ENCODE results near the gene LRP4. TPM values are rescaled to one million over a fixed set of nuclear protein-coding genes. Genes with fewer than 3 reads are reported as not detected.
A peak's percentile ranks its signal among the peaks of the same experiment; 100 is the strongest.

The LRP4 gene
- total and polyA plus RNA-seq, 2 of the 13 experiments (the other 11 are each of a cell fraction or from before 2014, with no cell fraction given): 4.7 to 13.3 TPM

DNA sequence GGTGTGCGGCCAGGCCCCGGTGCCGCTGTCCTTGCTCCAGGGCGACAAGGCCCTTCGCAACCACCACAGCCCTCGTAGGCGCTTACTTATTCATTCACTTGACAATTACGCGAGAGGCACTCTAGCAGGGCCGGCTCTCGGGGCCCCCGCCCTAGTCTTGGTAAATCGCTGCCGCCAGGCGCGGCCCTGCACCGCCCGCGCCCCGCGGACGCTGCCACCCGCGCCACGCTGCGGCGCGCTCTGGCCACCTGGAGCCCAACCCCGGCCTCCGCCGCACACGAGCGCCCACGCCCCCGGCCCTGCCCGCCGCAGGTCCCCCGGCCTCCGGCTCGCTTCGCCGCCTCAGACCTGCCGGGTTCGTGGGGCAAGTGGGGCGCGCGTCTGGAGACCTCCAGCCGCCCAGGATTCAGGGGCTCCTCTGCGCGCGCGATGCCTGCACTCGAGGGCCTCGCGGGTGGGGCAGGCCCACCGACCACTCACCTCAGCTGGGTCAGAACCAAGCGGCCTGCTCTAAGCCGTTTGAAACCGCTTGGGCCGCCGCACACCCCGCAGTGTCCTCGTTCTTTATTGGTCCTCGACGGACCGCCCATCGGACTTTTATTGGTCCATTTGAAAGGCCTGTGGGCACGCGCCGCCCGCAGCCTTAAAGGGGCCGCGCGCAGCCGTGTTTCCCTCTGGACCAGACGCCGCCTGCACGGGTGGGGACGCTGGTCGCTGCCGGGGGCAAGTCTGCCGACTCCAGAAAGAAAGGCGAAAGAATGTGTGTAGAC, 72.4 kb downstream of the LRP4 start, which contains the start of gene CKAP5 (continued):
- TF ChIP-seq, protein P1, sequence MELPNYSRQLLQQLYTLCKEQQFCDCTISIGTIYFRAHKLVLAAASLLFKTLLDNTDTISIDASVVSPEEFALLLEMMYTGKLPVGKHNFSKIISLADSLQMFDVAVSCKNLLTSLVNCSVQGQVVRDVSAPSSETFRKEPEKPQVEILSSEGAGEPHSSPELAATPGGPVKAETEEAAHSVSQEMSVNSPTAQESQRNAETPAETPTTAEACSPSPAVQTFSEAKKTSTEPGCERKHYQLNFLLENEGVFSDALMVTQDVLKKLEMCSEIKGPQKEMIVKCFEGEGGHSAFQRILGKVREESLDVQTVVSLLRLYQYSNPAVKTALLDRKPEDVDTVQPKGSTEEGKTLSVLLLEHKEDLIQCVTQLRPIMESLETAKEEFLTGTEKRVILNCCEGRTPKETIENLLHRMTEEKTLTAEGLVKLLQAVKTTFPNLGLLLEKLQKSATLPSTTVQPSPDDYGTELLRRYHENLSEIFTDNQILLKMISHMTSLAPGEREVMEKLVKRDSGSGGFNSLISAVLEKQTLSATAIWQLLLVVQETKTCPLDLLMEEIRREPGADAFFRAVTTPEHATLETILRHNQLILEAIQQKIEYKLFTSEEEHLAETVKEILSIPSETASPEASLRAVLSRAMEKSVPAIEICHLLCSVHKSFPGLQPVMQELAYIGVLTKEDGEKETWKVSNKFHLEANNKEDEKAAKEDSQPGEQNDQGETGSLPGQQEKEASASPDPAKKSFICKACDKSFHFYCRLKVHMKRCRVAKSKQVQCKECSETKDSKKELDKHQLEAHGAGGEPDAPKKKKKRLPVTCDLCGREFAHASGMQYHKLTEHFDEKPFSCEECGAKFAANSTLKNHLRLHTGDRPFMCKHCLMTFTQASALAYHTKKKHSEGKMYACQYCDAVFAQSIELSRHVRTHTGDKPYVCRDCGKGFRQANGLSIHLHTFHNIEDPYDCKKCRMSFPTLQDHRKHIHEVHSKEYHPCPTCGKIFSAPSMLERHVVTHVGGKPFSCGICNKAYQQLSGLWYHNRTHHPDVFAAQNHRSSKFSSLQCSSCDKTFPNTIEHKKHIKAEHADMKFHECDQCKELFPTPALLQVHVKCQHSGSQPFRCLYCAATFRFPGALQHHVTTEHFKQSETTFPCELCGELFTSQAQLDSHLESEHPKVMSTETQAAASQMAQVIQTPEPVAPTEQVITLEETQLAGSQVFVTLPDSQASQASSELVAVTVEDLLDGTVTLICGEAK (IDR thresholded peaks at IDR 0.05): no peak
- TF ChIP-seq, protein P1 (CRISPR knock-in tag; IDR thresholded peaks at IDR 0.05): peak; percentile 78
- TF ChIP-seq, protein P2, sequence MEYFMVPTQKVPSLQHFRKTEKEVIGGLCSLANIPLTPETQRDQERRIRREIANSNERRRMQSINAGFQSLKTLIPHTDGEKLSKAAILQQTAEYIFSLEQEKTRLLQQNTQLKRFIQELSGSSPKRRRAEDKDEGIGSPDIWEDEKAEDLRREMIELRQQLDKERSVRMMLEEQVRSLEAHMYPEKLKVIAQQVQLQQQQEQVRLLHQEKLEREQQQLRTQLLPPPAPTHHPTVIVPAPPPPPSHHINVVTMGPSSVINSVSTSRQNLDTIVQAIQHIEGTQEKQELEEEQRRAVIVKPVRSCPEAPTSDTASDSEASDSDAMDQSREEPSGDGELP (IDR thresholded peaks at IDR 0.05; ENCODE audit: borderline replicate concordance, low read depth): peak; percentile 55; the same call in 1 of the 2 replicates
- TF ChIP-seq TP53 (CRISPR knock-in tag; conservative IDR thresholded peaks at IDR 0.05) (no peak), ZNF549 (CRISPR knock-in tag; IDR thresholded peaks at IDR 0.05) (no peak), ZNF292 (CRISPR knock-in tag; IDR thresholded peaks at IDR 0.05; ENCODE audit: borderline replicate concordance, low read depth) (0 out of 2 replicates have a peak, but pooled peaks have one; percentile 15), STAG1 (CRISPR knock-in tag; IDR thresholded peaks at IDR 0.05) (no peak), SMARCE1 (IDR thresholded peaks at IDR 0.05; ENCODE audit: borderline replicate concordance) (no peak), PCBP1 (IDR thresholded peaks at IDR 0.05; ENCODE audit: borderline replicate concordance, low read depth, low read length) (0 out of 2 replicates have a peak, but pooled peaks have one; percentile 56)
- TF ChIP-seq, protein P3, sequence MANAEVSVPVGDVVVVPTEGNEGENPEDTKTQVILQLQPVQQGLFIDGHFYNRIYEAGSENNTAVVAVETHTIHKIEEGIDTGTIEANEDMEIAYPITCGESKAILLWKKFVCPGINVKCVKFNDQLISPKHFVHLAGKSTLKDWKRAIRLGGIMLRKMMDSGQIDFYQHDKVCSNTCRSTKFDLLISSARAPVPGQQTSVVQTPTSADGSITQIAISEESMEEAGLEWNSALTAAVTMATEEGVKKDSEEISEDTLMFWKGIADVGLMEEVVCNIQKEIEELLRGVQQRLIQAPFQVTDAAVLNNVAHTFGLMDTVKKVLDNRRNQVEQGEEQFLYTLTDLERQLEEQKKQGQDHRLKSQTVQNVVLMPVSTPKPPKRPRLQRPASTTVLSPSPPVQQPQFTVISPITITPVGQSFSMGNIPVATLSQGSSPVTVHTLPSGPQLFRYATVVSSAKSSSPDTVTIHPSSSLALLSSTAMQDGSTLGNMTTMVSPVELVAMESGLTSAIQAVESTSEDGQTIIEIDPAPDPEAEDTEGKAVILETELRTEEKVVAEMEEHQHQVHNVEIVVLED (CRISPR knock-in tag; IDR thresholded peaks at IDR 0.05; ENCODE audit: borderline replicate concordance): peak; percentile 88
- TF ChIP-seq, protein P4, sequence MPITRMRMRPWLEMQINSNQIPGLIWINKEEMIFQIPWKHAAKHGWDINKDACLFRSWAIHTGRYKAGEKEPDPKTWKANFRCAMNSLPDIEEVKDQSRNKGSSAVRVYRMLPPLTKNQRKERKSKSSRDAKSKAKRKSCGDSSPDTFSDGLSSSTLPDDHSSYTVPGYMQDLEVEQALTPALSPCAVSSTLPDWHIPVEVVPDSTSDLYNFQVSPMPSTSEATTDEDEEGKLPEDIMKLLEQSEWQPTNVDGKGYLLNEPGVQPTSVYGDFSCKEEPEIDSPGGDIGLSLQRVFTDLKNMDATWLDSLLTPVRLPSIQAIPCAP (CRISPR knock-in tag; IDR thresholded peaks at IDR 0.05; ENCODE audit: low read depth): no peak
- TF ChIP-seq, protein P5, sequence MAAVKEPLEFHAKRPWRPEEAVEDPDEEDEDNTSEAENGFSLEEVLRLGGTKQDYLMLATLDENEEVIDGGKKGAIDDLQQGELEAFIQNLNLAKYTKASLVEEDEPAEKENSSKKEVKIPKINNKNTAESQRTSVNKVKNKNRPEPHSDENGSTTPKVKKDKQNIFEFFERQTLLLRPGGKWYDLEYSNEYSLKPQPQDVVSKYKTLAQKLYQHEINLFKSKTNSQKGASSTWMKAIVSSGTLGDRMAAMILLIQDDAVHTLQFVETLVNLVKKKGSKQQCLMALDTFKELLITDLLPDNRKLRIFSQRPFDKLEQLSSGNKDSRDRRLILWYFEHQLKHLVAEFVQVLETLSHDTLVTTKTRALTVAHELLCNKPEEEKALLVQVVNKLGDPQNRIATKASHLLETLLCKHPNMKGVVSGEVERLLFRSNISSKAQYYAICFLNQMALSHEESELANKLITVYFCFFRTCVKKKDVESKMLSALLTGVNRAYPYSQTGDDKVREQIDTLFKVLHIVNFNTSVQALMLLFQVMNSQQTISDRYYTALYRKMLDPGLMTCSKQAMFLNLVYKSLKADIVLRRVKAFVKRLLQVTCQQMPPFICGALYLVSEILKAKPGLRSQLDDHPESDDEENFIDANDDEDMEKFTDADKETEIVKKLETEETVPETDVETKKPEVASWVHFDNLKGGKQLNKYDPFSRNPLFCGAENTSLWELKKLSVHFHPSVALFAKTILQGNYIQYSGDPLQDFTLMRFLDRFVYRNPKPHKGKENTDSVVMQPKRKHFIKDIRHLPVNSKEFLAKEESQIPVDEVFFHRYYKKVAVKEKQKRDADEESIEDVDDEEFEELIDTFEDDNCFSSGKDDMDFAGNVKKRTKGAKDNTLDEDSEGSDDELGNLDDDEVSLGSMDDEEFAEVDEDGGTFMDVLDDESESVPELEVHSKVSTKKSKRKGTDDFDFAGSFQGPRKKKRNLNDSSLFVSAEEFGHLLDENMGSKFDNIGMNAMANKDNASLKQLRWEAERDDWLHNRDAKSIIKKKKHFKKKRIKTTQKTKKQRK (IDR thresholded peaks at IDR 0.05; ENCODE audit: low read length): no peak

All from HepG2 (cell line).